GM11168 (cell line): ENCODE data around the gene UGT1A4.

Source experiments
- in situ Hi-C: fragments of 300-500 bp; cut with MboI; formaldehyde crosslinking; loops from one replicate; pipeline ENCODE4 v1.12.0; 2022; ENCODE audit warnings: low sequenced_read_pairs; ENCODE audit not compliant: unreplicated experiment

The UGT1A4 gene

GRCh38 chr2:233807215-233807865 lies 88.8 kb downstream of the UGT1A4 start:
- in situ Hi-C loops: no loop called here

- in situ Hi-C loops: no loop called here
Measured at GRCh38 chr2:233807966-233808935, 89.7 kb downstream of the UGT1A4 start.

- in situ Hi-C loops: no loop called here
Measured at GRCh38 chr2:233810385-233810784, 91.8 kb downstream of the UGT1A4 start.

- in situ Hi-C loops: no loop called here
Measured at GRCh38 chr2:233811087-233811486, 92.6 kb downstream of the UGT1A4 start.

DNA sequence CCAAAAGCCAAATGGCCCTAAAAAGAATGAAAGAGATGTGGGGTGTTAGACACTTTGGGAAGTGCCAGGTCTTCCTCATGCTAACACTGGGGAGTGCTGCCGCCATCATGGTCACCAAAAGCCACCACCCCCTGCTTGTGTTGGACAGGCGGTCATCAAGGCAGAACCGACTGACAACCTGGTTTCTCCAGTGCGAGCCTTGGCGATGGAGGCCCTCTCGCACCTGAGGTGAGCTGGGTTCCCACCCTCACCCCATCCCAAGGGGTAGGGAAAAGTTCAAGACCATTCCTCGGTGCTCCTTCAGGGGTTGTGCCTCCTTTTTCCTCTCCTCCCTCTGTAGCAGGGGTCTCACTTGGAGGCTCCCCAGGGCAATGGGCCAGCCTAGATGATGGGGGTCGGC lies 93.2 kb downstream of the UGT1A4 start:
- in situ Hi-C loops: no loop called here

- in situ Hi-C loops: no loop called here
Measured at GRCh38 chr2:233813236-233814055, 94.9 kb downstream of the UGT1A4 start.

DNA sequence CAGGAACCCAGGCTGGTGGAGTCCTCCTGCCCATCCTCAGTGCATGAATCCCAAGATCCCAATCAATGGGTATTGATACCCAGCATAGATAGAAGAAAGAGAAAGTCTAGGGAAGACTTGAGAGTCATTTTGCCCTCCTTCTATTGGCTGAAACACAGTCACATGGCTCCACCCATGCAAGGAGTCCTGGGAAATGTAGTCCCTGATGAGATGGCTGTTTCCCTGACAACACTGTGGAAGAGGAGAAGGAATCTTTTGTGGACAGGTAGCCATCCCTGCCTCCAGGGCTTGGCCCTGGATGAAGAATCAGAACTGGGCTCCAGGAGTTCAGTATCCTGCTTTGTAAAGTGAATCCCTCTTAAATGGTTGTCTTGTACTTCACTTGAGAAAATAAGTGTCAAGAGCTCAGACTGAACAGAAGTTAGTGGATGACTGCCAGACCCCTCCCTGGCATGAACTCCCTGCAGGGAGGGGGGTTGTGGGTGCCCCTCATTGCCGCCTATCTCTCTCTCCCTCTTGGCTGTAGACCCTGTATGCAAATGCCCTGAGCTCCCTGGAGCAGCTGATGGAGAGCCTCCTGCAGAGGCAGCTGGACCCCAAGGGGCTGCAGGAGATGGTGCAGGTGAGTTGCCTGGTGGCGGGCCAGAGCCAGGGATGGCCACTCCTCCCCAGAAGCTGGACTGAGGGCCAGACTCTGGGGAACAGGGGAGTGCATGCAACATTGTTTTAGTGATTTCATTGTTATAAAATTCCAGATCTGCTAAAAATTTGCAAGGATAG lies 95.7 kb downstream of the UGT1A4 start:
- in situ Hi-C loops: no loop called here

- in situ Hi-C loops: no loop called here
Measured at GRCh38 chr2:233815861-233816260, 97.3 kb downstream of the UGT1A4 start.

GRCh38 chr2:233816334-233816733 lies 97.8 kb downstream of the UGT1A4 start:
- in situ Hi-C loops: no loop called here

GRCh38 chr2:233816771-233817170 lies 98.2 kb downstream of the UGT1A4 start:
- in situ Hi-C loops: no loop called here

GRCh38 chr2:233817361-233817911 lies 98.9 kb downstream of the UGT1A4 start:
- in situ Hi-C loops: no loop called here

DNA sequence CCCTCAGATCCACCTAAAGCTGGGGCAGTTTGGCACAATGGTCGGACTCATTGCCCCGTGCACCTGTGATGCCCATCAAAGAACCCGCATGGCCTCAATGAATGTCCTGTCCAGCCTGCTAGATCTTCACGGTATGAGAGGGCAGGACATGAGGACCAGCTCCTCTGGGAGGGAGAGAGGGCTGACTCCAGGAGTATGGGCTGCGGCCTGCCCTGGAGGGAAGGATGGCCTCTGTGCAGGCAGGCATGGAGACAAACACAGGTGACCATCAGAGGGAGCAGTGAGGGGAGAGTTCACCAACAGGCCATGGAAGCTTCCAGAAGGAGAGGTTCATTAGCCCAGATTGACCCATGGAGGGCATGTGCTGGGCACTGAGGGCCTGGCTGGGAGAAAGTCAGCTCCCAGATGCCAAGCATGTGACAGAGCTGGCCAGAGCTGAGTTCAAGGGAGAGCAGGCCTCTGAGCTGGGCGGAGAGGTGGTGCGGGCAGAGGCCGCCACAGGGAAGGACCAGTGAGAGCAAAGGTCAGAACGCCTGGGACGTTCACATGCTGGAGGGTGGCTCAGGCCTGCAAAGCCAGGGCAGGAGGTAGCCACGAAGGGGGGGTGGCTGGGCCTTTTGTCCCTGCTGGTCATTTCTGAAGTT lies 99.6 kb downstream of the UGT1A4 start:
- in situ Hi-C loops: no loop called here

- in situ Hi-C loops: no loop called here
Measured at GRCh38 chr2:233818639-233819621, 100.4 kb downstream of the UGT1A4 start.

GRCh38 chr2:233819884-233820773 lies 101.6 kb downstream of the UGT1A4 start:
- in situ Hi-C loops: no loop called here

- in situ Hi-C loops: no loop called here
Measured at GRCh38 chr2:233820774-233821105, 102.2 kb downstream of the UGT1A4 start.

DNA sequence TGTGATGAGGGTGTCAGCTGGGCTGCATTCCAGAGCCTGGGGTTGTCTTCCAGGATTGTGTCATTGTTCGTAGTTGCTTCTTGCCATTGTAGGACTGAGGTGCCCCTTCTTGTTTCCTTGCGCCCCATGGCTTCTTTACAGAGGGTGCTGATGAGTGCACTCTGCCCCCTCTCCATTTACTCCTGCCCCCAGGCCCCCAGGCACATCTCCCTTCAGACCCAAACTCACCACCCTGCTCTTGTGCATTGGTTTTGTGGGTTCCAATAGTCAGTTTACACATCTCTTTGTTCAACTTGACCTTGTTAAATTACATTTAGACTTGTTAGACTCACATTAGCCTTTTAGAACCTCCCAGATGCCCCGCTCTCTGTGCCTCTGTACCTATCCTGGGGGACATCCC lies 102.7 kb downstream of the UGT1A4 start:
- in situ Hi-C loops: no loop called here

- in situ Hi-C loops: no loop called here
Measured at GRCh38 chr2:233821709-233822100, 103.2 kb downstream of the UGT1A4 start.
